Pancreas (tissue), 10 donors: ENCODE measurements around the gene CTDP1. TPM values are rescaled to one million over a fixed set of nuclear protein-coding genes. Genes with fewer than 3 reads are reported as not detected.

Experiments used
- ATAC-seq, 4 donors: fragments of 200-7000 bp; cut with Tn5 transposase; one replicate each; pipeline versions ENCODE4 v1.8.0 to v1.9.1; 2020; ENCODE audit warnings: mild to moderate bottlenecking in 4 of 4, moderate library complexity in 4 of 4
- DNase-seq, 6 donors: peaks; one replicate each; pipeline ENCODE4 v3.0.0-alpha.2; 2020
- FAIRE-seq: peaks from 2 replicates; lab custom pipeline; 2012; peaks lifted over from hg19 to GRCh38; lab: Jason Lieb, UNC
- H3K27ac ChIP-seq, 4 donors: fragments of 200-600 bp; sonication (generic); 1 replicate in 3 of 4; 2 replicates in 1 of 4; pipeline versions ENCODE4 v1.5.0 to v1.8.0; 2020
- H3K27me3 ChIP-seq, 4 donors: fragments of 200-600 bp; one replicate each; pipeline ENCODE4 v1.8.0; 2021
- H3K36me3 ChIP-seq, 3 donors: fragments of 200-600 bp; sonication (generic) in 1 of 3; one replicate each; pipeline versions ENCODE4 v1.5.0 to v1.8.0; 2020 to 2021
- H3K4me1 ChIP-seq, 3 donors: fragments of 200-600 bp; one replicate each; pipeline ENCODE4 v1.8.0; 2021
- H3K4me3 ChIP-seq, 4 donors: fragments of 200-600 bp; sonication (generic) in 2 of 4; one replicate each; pipeline versions ENCODE4 v1.5.0 to v1.8.0; 2020 to 2021
- H3K9me3 ChIP-seq, 4 donors: fragments of 200-600 bp; one replicate each; pipeline ENCODE4 v1.8.0; 2021
- WGBS, 2 donors: extraction: QIAGEN DNeasy Blood & Tissue Kit; methylation state at CpG; one replicate each; pipeline ENCODE4 v1.1.7; 2013; 5-methylcytosine and 5-hydroxymethylcytosine counted together
- intact Hi-C, 3 donors: fragments of 100-400 bp; cut with DNase I; formaldehyde crosslinking; loops; one replicate each; pipeline versions ENCODE4 v1.11.1 to v1.14.2; 2022
- polyA plus RNA-seq, 2 donors: library from polyadenylated mRNA; stranded (reverse); fragments of 200-250 nt; gene quantifications; one replicate each; pipeline ENCODE4 v1.2.3, GENCODE V29; 2013
- total RNA-seq, 6 donors: library from RNA; stranded (reverse); fragmentation: NEBNext Ultra II Directional in 4 of 6; extraction: Animal tissue kit (Norgen Biotek cat#: 25700) in 4 of 6; gene quantifications; one replicate each; pipeline versions ENCODE4 v1.2.1 to v1.2.4, GENCODE V29; 2021 to 2023
- TF ChIP-seq, protein P1 (sequence below), 4 donors: fragments of 200-600 bp; sonication (generic) in 3 of 4; IDR thresholded peaks; one replicate each; pipeline versions ENCODE4 v1.5.0 to v1.8.0; 2021; ENCODE audit warnings: antibody characterized with exemption in 4 of 4
- donor health status: healthy with polysubstance abuse.
- donor health status: DM: no; HTN: no; CAD: no; lungs with moderate emphysema.
- donor health status: DM: no; HTN: no; CAD: no.
- donor health status: control.
- donor health status: control.
- donor health status: Bipolar disorder and iron deficiency.
- donor health status: DM: yes; HTN: yes; CAD: no.
- donor health status: DM: no; HTN: no; CAD: no.
- donor health status: DM: no; HTN: no; CAD: no.
- donor health status: DM: yes; HTN: yes; CAD: no.

The CTDP1 gene
- total and polyA plus RNA-seq, 8 donors, result 9.8 to 14.4 (median 10.5) TPM

GRCh38 chr18:79697178-79697577, 17.6 kb downstream of the CTDP1 start:
- no peaks in the 10 kb centered on the region for H3K4me1 ChIP-seq
- no peak overlapping the region for H3K27ac ChIP-seq
- WGBS, 2 donors, result 93 to 94% methylated on average over 24 of the region's 24 CpGs
- H3K27me3 ChIP-seq, result no peaks in the 10 kb centered on the region
- peaks cover 0 to 42% (median 0%) of the 10 kb centered on the region in 3 donors for H3K36me3 ChIP-seq
- H3K4me3 ChIP-seq, result no peak overlapping the region
- no peak for ATAC-seq
- FAIRE-seq, result no peak
- no peaks in the 10 kb centered on the region for H3K9me3 ChIP-seq
- DNase-seq, result no peak
- TF ChIP-seq, protein P1, sequence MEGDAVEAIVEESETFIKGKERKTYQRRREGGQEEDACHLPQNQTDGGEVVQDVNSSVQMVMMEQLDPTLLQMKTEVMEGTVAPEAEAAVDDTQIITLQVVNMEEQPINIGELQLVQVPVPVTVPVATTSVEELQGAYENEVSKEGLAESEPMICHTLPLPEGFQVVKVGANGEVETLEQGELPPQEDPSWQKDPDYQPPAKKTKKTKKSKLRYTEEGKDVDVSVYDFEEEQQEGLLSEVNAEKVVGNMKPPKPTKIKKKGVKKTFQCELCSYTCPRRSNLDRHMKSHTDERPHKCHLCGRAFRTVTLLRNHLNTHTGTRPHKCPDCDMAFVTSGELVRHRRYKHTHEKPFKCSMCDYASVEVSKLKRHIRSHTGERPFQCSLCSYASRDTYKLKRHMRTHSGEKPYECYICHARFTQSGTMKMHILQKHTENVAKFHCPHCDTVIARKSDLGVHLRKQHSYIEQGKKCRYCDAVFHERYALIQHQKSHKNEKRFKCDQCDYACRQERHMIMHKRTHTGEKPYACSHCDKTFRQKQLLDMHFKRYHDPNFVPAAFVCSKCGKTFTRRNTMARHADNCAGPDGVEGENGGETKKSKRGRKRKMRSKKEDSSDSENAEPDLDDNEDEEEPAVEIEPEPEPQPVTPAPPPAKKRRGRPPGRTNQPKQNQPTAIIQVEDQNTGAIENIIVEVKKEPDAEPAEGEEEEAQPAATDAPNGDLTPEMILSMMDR (IDR thresholded peaks at IDR 0.05), result no peak
- intact Hi-C loops, result no loop called here

DNA sequence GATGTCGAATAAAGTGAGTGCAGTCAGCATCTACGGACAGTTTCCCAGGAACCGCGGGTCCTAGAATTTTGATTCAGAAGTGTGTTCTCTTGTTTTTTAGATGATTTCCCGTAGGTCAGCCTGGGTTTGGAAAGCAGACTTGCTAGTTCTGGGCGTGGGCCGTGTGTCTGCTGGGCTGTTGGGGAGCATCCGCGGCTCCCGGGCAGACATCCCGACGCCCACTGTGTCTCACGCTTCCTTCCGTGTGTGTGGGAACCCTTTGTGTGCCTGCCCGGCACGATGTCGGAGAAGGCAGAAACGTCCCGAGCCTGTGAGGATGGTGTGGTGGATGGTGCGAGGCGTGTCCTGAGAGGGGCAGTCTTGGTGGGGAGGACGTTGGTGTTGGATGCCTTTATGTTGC, 18.4 kb downstream of the CTDP1 start:
- H3K27ac ChIP-seq, result no peak overlapping the region
- intact Hi-C loops, result no loop called here
- H3K4me3 ChIP-seq, result no peak overlapping the region
- peaks cover 0 to 42% (median 0%) of the 10 kb centered on the region in 3 donors for H3K36me3 ChIP-seq
- DNase-seq (no peak), FAIRE-seq (no peak), ATAC-seq (no peak)
- H3K9me3 ChIP-seq, result no peaks in the 10 kb centered on the region
- WGBS, 2 donors, result 94 to 97% methylated on average over 22 of the region's 22 CpGs
- no peaks in the 10 kb centered on the region for H3K27me3 ChIP-seq
- no peaks in the 10 kb centered on the region for H3K4me1 ChIP-seq
- TF ChIP-seq, protein P1 (IDR thresholded peaks at IDR 0.05), result no peak

DNA sequence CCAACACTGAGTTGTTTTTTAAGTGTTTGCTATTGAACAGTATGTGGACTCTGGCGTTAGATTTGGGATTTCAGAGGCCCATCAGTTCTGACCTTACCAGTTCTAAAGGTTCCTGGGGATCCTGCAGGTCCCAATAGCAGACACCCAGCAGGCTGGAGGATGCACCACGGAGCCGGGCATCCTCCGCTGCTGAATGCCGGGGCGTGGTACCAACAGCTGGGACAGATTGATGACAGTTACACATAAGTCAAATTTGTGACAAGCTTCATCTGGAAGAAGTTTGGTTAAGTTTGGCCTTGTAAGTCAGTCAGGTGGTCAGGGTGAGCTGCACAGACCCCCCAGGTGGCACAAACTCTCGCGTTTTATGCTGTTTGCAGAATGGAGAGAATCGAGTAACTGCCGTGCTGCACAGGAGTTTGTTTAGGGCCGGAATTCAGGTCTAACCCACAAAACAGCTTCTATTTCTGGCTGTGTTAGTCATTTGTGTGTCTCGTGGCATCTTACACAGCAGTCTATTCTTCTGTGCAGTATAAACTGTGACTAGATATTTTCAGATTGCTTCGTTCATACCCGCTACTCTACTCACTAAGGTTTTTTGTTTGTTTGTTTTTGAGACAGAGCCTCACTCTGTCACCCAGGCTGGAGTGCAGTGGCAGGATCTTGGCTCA, 19.2 kb downstream of the CTDP1 start:
- WGBS, 2 donors, result 93 to 94% methylated on average over 14 of the region's 14 CpGs
- ATAC-seq, result no peak
- H3K9me3 ChIP-seq, result no peaks in the 10 kb centered on the region
- intact Hi-C loops, result no loop called here
- FAIRE-seq, result no peak
- no peaks in the 10 kb centered on the region for H3K4me1 ChIP-seq
- TF ChIP-seq, protein P1 (IDR thresholded peaks at IDR 0.05), result no peak
- H3K4me3 ChIP-seq, result no peak overlapping the region
- no peak for DNase-seq
- H3K27ac ChIP-seq, result no peak overlapping the region
- H3K36me3 ChIP-seq, result peaks cover 0 to 42% (median 0%) of the 10 kb centered on the region in 3 donors
- no peaks in the 10 kb centered on the region for H3K27me3 ChIP-seq

DNA sequence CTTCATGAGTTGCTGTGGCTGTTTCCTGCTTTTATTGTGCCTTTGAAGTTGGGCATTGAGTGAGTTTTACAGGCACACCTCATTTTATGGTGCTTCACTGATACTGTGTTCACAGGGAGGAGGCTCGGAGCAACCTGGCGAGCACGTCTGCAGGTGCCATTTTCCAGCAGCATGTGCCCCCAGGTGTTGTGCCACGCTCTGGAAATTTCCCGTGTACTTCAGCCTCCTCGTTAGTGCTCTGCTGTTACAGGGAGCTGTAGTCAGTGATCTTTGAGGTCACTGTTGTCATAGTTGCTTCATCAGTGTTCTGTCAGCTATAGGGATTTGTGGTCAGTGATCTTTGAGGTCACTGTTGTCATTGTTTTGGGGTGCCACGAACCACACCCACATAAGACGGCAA, 20.1 kb downstream of the CTDP1 start:
- WGBS, 2 donors, result 91 to 95% methylated on average over 8 of the region's 8 CpGs
- Histone ChIP-seq H3K36me3 (peaks cover 0 to 43% (median 0%) of the 10 kb centered on the region in 3 donors), H3K27ac (no peak overlapping the region), H3K9me3 (no peaks in the 10 kb centered on the region), H3K27me3 (no peaks in the 10 kb centered on the region), H3K4me1 (no peaks in the 10 kb centered on the region), H3K4me3 (no peak overlapping the region)
- DNase-seq (no peak), ATAC-seq (no peak), FAIRE-seq (no peak)
- intact Hi-C loops, result no loop called here
- TF ChIP-seq, protein P1 (IDR thresholded peaks at IDR 0.05), result no peak

GRCh38 chr18:79702906-79703305, 23.3 kb downstream of the CTDP1 start:
- H3K4me1 ChIP-seq, result no peaks in the 10 kb centered on the region
- FAIRE-seq (no peak), ATAC-seq (no peak), DNase-seq (no peak)
- peaks cover 0 to 55% (median 0%) of the 10 kb centered on the region in 3 donors for H3K36me3 ChIP-seq
- no peak overlapping the region for H3K27ac ChIP-seq
- no peaks in the 10 kb centered on the region for H3K9me3 ChIP-seq
- WGBS, 2 donors, result 93 to 94% methylated on average over 5 of the region's 5 CpGs
- no peaks in the 10 kb centered on the region for H3K27me3 ChIP-seq
- no peak overlapping the region for H3K4me3 ChIP-seq
- TF ChIP-seq, protein P1 (IDR thresholded peaks at IDR 0.05), result no peak
- intact Hi-C loops, result no loop called here
